Activated naive CD8-positive, alpha-beta T cell treated with anti-CD3 and anti-CD28 coated beads for 36 hours (primary cell): Measurements from ENCODE around the gene KREMEN1. TPM values are rescaled to one million over a fixed set of nuclear protein-coding genes. Genes with fewer than 3 reads are reported as not detected.

Experiments used
- DNase-seq: peaks from one replicate; pipeline ENCODE4 v3.0.0; 2021
- H3K27ac Mint-ChIP-seq: one replicate; pipeline ENCODE4 v1.8.0; 2022; ENCODE audit warnings: mild to moderate bottlenecking, moderate library complexity, mixed read lengths
- H3K27me3 Mint-ChIP-seq: one replicate; pipeline ENCODE4 v1.8.0; 2022; ENCODE audit warnings: mild to moderate bottlenecking, mixed read lengths
- H3K36me3 Mint-ChIP-seq: one replicate; pipeline ENCODE4 v1.8.0; 2021; ENCODE audit warnings: mild to moderate bottlenecking, mixed read lengths
- H3K4me1 Mint-ChIP-seq: one replicate; pipeline ENCODE4 v1.8.0; 2021; ENCODE audit warnings: mixed read lengths
- H3K4me3 Mint-ChIP-seq: one replicate; pipeline ENCODE4 v1.8.0; 2022; ENCODE audit warnings: mild to moderate bottlenecking, moderate library complexity, mixed read lengths
- H3K9me3 Mint-ChIP-seq: one replicate; pipeline ENCODE4 v1.8.0; 2022; ENCODE audit warnings: mixed read lengths
- total RNA-seq, 2 experiments: library from RNA; stranded (reverse); gene quantifications; one replicate each; pipeline ENCODE4 v1.2.3, GENCODE V29; 2021

The KREMEN1 gene
- total RNA-seq, 2 experiments from 2014 or later: 0.28 to 0.29 TPM

DNA sequence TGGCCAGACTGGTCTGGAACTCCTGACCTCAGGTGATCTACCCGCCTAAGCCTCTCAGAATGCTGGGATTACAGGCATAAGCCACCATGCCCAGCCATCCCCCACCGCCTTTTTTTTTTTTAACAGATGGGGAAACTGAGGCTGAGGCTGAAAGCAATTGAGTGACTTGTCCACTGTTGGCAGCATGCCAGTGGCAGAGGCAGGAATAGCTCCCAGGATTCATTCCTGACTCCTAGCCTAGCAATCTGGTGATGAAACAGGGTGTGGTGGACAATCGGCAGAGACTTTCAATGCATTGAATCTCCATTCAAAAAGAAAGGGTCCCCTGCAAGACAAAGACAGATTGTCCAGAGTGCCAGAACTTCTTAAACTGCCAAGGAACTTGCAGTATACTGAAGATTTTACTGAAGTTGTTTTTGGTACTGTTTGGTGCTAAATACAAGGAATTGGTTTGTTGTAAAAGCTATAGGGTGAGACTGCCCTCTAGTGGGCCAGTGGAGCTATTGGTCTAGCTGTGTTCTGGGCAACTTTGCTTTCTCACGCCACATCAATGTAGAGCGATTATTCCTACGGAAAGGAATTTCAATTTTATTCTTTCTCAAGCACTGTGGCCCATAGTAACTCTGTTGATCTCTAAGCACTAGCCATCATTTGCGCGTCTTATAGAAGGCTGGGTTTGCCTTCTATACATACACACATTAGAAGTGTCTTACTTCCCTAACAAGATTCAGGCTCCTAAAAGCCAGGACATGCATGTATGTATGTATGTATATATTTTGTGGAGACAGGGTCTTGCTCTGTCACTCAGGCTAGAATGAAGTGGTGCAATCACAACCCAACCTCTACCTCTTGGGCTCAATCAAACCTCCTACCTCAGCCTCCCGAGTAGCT lies 32.2 kb upstream of the KREMEN1 start:
- Mint-ChIP-seq H3K27ac (no peak overlapping the region), H3K4me3 (no peak overlapping the region), H3K9me3 (no peaks in the 10 kb centered on the region), H3K27me3 (peaks cover 22% of the 10 kb centered on the region), H3K4me1 (no peaks in the 10 kb centered on the region), H3K36me3 (no peaks in the 10 kb centered on the region)
- DNase-seq: peak; percentile 26

DNA sequence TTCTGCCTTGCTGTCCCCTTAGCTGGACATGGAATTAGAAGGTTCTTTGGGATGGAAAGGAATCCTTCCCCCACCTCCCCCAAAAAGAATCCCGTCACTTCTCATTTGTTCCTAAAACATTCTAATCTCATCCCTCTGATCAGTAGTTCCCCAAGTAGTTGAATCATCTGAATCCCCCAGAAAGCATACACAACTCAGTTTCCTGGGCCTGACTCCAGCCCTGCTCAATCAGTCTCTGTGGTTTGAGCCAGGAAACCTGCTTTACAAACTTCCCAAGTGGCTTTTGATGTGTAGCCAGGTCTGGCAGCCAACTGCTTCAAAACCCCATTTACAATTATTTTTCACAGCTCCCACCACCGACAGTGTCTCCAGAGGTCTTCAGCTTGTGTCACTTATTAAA lies 31.4 kb upstream of the KREMEN1 start:
- no peak for DNase-seq
- Mint-ChIP-seq H3K4me1 (no peaks in the 10 kb centered on the region), H3K27me3 (peaks cover 17% of the 10 kb centered on the region), H3K9me3 (no peaks in the 10 kb centered on the region), H3K27ac (no peak overlapping the region), H3K4me3 (no peak overlapping the region), H3K36me3 (no peaks in the 10 kb centered on the region)

DNA sequence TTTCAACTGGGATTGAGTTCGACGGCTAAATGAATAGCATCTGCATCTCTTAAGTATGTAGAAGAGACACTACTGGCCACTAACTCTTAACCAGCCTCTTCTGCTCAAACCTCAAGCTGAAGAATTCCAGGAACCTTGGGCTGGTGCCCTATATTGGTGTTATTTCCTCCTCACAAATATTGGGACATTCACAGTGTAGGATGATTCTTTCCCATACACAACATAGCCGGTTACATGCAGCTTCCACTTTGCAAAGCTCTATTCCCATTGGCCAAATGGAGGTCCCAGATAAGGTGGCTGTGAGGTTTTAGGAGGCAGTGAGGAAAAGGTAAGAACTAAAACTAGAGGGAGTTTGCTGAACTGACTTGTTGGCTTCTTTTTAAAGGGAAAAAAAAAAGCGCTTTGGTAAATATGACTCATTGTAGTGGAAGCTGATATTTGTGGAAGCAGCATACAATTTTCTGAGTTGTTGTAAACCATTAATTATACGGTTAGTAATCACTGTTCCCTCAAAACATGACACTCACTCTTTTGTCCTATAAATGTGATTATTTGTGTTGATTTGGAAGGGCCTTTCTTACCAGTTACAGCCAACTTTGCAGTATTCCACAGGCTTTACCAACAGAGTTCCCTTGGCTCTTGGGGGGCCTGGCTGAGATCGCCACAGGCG lies 28.8 kb upstream of the KREMEN1 start:
- no peak overlapping the region for H3K27ac Mint-ChIP-seq
- no peak overlapping the region for H3K4me3 Mint-ChIP-seq
- no peaks in the 10 kb centered on the region for H3K36me3 Mint-ChIP-seq
- peaks cover 15% of the 10 kb centered on the region for H3K27me3 Mint-ChIP-seq
- no peak for DNase-seq
- no peaks in the 10 kb centered on the region for H3K9me3 Mint-ChIP-seq
- no peaks in the 10 kb centered on the region for H3K4me1 Mint-ChIP-seq

DNA sequence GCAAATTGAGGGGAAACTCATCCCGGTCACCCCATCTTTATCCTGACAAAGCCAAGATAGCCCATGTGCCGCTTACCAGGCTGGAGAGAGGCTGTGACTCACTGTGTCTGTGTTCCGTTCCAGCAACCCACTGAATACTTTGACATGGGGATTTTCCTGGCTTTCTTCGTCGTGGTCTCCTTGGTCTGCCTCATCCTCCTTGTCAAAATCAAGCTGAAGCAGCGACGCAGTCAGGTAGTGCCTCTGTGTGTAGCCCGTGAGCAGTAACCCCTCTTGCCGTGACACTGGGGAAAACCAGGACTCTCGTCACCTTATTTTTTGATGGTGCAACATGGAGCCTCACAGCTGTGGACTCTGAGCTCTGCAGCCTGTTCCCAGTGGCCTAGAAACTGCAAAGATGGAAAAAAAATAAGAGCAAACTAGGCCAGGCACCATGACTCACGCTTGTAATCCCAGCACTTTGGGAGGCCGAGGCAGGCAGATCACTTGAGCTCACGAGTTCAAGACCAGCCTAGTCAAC lies 28.1 kb upstream of the KREMEN1 start:
- H3K4me3 Mint-ChIP-seq: no peak overlapping the region
- no peaks in the 10 kb centered on the region for H3K9me3 Mint-ChIP-seq
- no peak overlapping the region for H3K27ac Mint-ChIP-seq
- no peak for DNase-seq
- H3K4me1 Mint-ChIP-seq: no peaks in the 10 kb centered on the region
- peaks cover 8% of the 10 kb centered on the region for H3K27me3 Mint-ChIP-seq
- H3K36me3 Mint-ChIP-seq: peaks cover 2% of the 10 kb centered on the region

DNA sequence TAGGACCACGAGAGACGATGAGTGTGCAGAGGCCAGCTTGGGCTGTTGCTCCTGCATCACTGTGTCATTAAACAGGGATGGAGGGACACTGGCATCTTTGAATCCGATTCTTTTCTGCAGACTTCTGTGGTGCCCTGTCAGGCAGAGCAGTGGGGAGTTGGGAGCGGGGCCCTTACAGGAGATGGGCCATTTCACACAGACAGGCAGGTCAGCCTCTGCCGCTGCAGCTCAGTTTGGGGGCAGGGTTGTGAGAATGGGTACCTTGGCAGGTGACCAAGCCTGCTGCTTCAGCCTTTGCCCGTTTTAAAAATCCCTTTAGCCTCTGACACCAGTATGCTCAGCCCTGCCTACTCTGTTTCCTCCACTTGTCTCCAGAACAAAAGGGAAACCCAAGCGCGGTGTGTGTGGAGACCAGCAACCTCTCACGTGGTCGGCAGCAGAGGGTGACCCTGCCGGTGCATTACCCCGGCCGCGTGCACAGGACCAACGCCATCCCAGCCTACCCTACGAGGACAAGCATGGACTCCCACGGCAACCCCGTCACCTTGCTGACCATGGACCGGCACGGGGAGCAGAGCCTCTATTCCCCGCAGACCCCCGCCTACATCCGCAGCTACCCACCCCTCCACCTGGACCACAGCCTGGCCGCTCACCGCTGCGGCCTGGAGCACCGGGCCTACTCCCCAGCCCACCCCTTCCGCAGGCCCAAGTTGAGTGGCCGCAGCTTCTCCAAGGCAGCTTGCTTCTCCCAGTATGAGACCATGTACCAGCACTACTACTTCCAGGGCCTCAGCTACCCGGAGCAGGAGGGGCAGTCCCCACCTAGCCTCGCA lies 23.8 kb upstream of the KREMEN1 start:
- Mint-ChIP-seq H3K36me3 (peaks cover 2% of the 10 kb centered on the region), H3K9me3 (no peaks in the 10 kb centered on the region), H3K27me3 (no peaks in the 10 kb centered on the region), H3K4me1 (no peaks in the 10 kb centered on the region), H3K4me3 (no peak overlapping the region), H3K27ac (no peak overlapping the region)
- DNase-seq: no peak

DNA sequence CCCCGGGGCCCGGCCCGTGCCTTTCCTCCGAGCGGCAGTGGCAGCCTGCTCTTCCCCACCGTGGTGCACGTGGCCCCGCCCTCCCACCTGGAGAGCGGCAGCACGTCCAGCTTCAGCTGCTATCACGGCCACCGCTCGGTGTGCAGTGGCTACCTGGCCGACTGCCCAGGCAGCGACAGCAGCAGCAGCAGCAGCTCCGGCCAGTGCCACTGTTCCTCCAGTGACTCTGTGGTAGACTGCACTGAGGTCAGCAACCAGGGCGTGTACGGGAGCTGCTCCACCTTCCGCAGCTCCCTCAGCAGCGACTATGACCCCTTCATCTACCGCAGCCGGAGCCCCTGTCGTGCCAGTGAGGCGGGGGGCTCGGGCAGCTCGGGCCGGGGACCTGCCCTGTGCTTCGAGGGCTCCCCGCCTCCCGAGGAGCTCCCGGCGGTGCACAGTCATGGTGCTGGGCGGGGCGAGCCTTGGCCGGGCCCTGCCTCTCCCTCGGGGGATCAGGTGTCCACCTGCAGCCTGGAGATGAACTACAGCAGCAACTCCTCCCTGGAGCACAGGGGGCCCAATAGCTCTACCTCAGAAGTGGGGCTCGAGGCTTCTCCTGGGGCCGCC lies 23.1 kb upstream of the KREMEN1 start:
- Mint-ChIP-seq H3K9me3 (no peaks in the 10 kb centered on the region), H3K27ac (no peak overlapping the region), H3K4me1 (no peaks in the 10 kb centered on the region), H3K27me3 (peaks cover 1% of the 10 kb centered on the region), H3K36me3 (peaks cover 2% of the 10 kb centered on the region), H3K4me3 (no peak overlapping the region)
- no peak for DNase-seq

DNA sequence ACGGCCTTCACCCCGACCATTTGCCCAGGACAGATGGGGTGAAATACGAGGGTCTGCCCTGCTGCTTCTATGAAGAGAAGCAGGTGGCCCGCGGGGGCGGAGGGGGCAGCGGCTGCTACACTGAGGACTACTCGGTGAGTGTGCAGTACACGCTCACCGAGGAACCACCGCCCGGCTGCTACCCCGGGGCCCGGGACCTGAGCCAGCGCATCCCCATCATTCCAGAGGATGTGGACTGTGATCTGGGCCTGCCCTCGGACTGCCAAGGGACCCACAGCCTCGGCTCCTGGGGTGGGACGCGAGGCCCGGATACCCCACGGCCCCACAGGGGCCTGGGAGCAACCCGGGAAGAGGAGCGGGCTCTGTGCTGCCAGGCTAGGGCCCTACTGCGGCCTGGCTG lies 22.4 kb upstream of the KREMEN1 start:
- no peak for DNase-seq
- Mint-ChIP-seq H3K27me3 (peaks cover 3% of the 10 kb centered on the region), H3K36me3 (peaks cover 2% of the 10 kb centered on the region), H3K27ac (no peak overlapping the region), H3K9me3 (no peaks in the 10 kb centered on the region), H3K4me3 (no peak overlapping the region), H3K4me1 (no peaks in the 10 kb centered on the region)

DNA sequence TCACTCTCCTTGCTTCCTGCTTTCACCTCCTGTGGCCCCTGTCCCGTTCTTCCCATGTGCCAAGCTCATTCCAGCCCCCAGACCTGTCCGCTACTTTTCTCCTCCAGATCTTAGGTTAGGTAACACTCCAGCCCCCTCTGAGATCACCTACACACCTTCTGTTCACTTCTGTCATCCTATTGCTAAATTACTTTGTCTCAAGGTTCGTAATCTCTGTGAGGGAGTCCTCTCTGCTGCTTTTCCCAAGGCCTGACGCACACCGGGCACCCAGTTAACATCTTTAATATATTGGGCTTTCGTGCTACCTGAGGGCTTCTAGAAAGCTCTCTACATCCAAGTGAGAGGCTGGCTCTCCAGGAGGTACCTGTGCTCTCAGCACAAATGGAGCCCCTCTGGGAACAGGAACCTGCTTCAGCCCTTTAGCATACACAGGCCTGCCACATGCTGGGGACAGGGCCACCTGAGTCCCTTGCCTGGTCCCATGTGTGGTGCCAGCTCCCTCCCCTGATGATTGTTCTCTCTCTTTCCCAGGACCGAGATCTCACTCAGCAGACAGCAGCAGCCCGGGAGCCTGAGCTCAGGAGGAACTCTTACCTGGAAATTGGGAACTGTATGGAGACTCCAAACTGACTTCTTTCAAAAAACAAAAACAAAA lies 19.7 kb upstream of the KREMEN1 start:
- Mint-ChIP-seq H3K4me1 (no peaks in the 10 kb centered on the region), H3K9me3 (no peaks in the 10 kb centered on the region), H3K4me3 (no peak overlapping the region), H3K27ac (no peak overlapping the region), H3K36me3 (peaks cover 2% of the 10 kb centered on the region), H3K27me3 (peaks cover 3% of the 10 kb centered on the region)
- DNase-seq: no peak

DNA sequence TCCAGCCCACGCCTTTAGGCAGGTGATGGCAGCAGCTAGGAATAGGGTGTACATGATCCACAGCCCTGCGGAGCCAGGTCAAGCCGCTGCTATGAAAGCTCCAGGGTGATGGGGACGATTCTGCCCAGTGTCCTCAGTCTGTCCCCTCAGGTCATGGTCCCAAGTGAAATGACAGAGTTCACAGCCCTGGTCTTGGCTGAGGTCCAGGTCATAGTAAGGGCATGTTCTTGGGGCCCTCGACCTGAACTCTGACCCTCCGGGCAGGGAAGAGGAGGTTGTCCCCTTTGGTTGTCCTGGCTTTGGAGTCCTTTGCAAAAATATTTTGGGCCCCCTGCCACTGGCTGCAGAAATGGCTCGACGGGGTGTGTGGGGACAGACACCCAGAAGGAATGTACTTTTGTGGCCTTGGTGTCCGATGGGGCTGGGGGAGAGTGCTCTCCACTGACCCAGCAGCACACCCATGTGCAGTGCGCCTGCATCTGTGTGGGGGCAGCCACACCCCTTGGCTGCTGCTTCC lies 18.5 kb upstream of the KREMEN1 start:
- H3K36me3 Mint-ChIP-seq: peaks cover 2% of the 10 kb centered on the region
- no peak overlapping the region for H3K4me3 Mint-ChIP-seq
- H3K27me3 Mint-ChIP-seq: peaks cover 3% of the 10 kb centered on the region
- H3K9me3 Mint-ChIP-seq: no peaks in the 10 kb centered on the region
- H3K4me1 Mint-ChIP-seq: no peaks in the 10 kb centered on the region
- no peak for DNase-seq
- no peak overlapping the region for H3K27ac Mint-ChIP-seq

DNA sequence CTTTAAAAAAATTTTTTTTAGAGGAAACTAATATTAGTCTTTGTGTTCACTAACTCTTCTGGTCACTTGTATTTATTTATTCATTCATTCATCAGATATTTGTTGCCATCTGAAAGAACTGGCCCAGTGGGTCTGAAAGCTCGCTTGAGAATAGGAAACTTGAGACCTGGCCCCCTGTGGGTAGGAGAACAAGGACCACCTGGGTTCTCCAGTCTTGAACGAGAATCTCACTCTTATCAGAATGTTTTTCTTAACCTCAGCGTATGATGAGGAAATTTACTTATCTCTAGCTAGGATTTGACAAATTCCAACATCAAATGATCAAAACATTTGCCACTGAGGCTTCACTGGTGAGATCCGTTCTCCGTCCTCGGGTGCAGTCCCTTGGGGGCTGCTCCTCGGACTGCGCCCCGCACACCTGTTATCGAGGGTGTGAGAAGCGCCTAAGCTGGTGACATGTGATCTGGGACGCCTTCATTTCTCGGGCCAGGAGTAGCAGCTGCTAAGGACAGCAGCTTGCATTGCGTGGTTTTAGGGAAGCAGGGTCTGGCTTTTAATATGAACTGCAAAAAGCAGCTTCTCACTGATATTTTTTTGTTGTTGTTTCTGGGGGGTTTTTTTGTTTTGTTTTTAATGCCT lies 17.5 kb upstream of the KREMEN1 start:
- H3K27me3 Mint-ChIP-seq: peaks cover 6% of the 10 kb centered on the region
- H3K4me3 Mint-ChIP-seq: no peak overlapping the region
- H3K36me3 Mint-ChIP-seq: no peaks in the 10 kb centered on the region
- no peak for DNase-seq
- no peak overlapping the region for H3K27ac Mint-ChIP-seq
- no peaks in the 10 kb centered on the region for H3K4me1 Mint-ChIP-seq
- no peaks in the 10 kb centered on the region for H3K9me3 Mint-ChIP-seq

DNA sequence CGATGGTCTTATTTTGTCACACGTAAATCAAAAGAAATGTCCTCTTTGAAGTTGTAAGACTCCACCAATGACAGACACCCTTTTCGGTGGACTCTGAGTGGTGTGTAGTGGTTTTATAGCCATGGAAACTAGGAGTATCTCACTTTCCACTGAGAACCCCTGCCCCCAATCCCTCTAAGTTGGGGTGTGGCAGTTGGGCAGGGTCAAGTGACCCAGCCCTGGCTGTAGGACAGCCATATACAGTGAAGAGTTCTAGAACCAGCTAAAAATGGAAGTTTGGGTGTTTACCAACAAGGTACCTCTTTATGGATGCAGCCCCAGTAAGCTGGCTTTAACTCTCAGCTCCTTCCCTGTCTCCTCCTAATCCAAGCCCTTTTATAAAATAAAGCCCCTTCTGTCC lies 16.4 kb upstream of the KREMEN1 start:
- Mint-ChIP-seq H3K4me3 (no peak overlapping the region), H3K36me3 (no peaks in the 10 kb centered on the region), H3K27me3 (peaks cover 17% of the 10 kb centered on the region), H3K9me3 (no peaks in the 10 kb centered on the region), H3K27ac (no peak overlapping the region), H3K4me1 (no peaks in the 10 kb centered on the region)
- DNase-seq: no peak

DNA sequence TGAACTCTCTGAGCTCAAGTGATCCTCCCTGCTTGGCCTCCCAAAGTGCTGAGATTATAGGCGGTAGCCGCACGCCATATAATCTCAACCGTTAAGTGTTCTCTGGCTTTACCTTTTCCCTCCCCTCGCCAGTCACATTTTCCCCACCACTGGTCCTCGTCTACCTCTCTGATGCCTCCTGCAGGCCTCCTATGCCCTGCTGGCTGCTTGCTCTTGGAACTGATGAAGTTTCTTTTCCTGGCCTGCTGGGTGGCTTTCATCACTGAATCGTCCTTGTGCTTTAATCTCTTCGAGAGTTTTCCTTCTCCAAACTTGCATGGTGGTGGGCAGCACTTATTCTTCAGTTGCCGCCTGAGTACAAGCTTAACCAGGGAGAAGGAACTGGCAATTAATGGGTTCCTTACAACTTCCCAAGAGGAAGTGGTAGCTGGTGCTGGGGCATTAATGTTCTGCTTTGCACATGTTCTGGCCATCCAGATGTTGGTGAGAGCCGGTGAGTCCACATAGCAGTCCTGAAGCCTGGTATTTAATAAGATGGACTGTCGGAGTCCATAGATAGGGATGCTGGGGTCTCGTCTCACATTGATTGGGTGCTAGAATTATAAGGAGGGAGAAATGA lies 12.5 kb upstream of the KREMEN1 start:
- Mint-ChIP-seq H3K27me3 (peaks cover 30% of the 10 kb centered on the region), H3K4me3 (no peak overlapping the region), H3K36me3 (no peaks in the 10 kb centered on the region), H3K9me3 (no peaks in the 10 kb centered on the region), H3K27ac (no peak overlapping the region), H3K4me1 (peaks cover under 1% of the 10 kb centered on the region)
- no peak for DNase-seq

DNA sequence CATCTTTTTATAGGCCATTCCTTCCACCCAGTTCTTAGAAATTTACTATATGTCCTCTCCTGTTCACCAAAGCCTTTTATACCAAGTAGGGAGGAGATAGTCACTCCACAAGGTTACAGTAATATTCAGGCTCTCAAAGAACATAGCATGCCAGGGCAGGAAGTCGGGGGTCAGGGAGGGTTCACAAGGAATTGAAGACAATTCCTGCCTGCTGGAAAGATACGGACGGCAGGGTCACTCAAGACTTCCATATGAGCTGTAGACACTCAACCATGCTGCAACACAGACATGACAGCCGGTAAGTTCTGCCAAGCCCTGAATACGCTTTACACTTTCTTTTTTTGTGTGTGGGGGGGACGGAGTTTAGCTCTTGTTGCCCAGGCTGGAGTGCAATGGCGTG lies 11.9 kb upstream of the KREMEN1 start:
- peaks cover 5% of the 10 kb centered on the region for H3K4me1 Mint-ChIP-seq
- peaks cover 30% of the 10 kb centered on the region for H3K27me3 Mint-ChIP-seq
- H3K36me3 Mint-ChIP-seq: no peaks in the 10 kb centered on the region
- H3K4me3 Mint-ChIP-seq: no peak overlapping the region
- H3K27ac Mint-ChIP-seq: no peak overlapping the region
- DNase-seq: no peak
- no peaks in the 10 kb centered on the region for H3K9me3 Mint-ChIP-seq
